Activated naive CD4-positive, alpha-beta T cell treated with anti-CD3 and anti-CD28 coated beads for 36 hours (primary cell): Measurements from ENCODE around the gene DDX51. TPM values are rescaled to one million over a fixed set of nuclear protein-coding genes. Genes with fewer than 3 reads are reported as not detected.

Experiments
- CTCF ChIA-PET: fragments of 350-600 bp; sonication (Branson Sonifier 250); formaldehyde crosslinking; loops from one replicate; lab custom pipeline; 2021; ENCODE audit warnings: antibody characterized with exemption; lab: Charles Lee
- DNase-seq: peaks from one replicate; pipeline ENCODE4 v3.0.0-alpha.2; 2020
- H3K27ac Mint-ChIP-seq: one replicate; pipeline ENCODE4 v1.8.0; 2021; ENCODE audit warnings: mild to moderate bottlenecking, mixed read lengths
- H3K27me3 Mint-ChIP-seq: one replicate; pipeline ENCODE4 v1.8.0; 2021; ENCODE audit warnings: low read depth, mixed read lengths
- H3K36me3 Mint-ChIP-seq: one replicate; pipeline ENCODE4 v1.8.0; 2021; ENCODE audit warnings: low read depth, mixed read lengths
- H3K4me1 Mint-ChIP-seq: one replicate; pipeline ENCODE4 v1.8.0; 2021; ENCODE audit warnings: low read depth, mixed read lengths
- H3K4me3 Mint-ChIP-seq: one replicate; pipeline ENCODE4 v1.8.0; 2021; ENCODE audit warnings: mild to moderate bottlenecking, moderate library complexity, mixed read lengths
- H3K9me3 Mint-ChIP-seq: one replicate; pipeline ENCODE4 v1.8.0; 2021; ENCODE audit warnings: mixed read lengths
- intact Hi-C: fragments of 100-400 bp; cut with micrococcal nuclease; formaldehyde crosslinking; loops from one replicate; pipeline ENCODE4 v1.15.1; 2023
- total RNA-seq, 2 experiments: library from RNA; stranded (reverse); gene quantifications; one replicate each; pipeline ENCODE4 v1.2.3, GENCODE V29; 2021

The DDX51 gene
- total RNA-seq, 2 experiments from 2014 or later: 18.8 to 20.0 TPM

DNA sequence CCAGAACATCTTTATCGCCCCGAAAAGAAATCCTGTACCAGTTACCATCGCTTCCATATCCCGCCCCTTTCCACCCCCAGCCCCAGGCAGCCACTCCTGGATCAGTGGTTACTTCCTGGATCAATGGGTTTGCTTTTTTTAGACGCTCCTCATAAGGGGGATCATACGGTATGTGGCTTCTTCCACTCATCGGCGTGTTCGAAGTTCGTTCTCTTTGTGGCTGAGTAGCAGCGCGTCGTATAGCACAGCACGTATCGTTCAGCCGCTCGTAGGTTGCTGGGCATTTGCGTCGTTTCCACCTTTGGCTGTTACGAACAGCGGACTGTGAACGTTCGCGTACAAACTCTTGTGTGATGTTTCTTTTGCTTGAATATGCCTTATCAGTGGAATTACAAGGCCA is 2.0 kb upstream of the DDX51 start:
- Mint-ChIP-seq H3K4me1 (peaks cover 31% of the 10 kb centered on the region), H3K27me3 (no peaks in the 10 kb centered on the region), H3K9me3 (no peaks in the 10 kb centered on the region), H3K27ac (peak overlapping the region; percentile 14), H3K4me3 (peak overlapping the region; percentile 90), H3K36me3 (peaks cover 10% of the 10 kb centered on the region)
- CTCF ChIA-PET: interaction anchor here (1.8 kb wide), 1 partner anchor 8 kb away, joined by 6 read pairs; no protein-coding TSS in a partner anchor
- intact Hi-C loops: loop anchor here (10.0 kb wide), 1 partner anchor 191 kb away; no protein-coding TSS in a partner anchor
- no peak for DNase-seq

- CTCF ChIA-PET: interaction anchor here (0.9 to 1.8 kb wide), 2 partner anchors 9 to 43 kb away, joined by 3 to 6 read pairs; no protein-coding TSS in a partner anchor
- no peaks in the 10 kb centered on the region for H3K27me3 Mint-ChIP-seq
- peak overlapping the region; percentile 90 for H3K4me3 Mint-ChIP-seq
- H3K36me3 Mint-ChIP-seq: peaks cover 12% of the 10 kb centered on the region
- H3K4me1 Mint-ChIP-seq: peaks cover 31% of the 10 kb centered on the region
- H3K9me3 Mint-ChIP-seq: no peaks in the 10 kb centered on the region
- no peak overlapping the region for H3K27ac Mint-ChIP-seq
- intact Hi-C loops: loop anchor here (2.0 to 10.0 kb wide), 2 partner anchors 61 to 191 kb away; no protein-coding TSS in a partner anchor
- no peak for DNase-seq
These were observed 1.2 kb upstream of the DDX51 start for GRCh38 chr12:132145334-132145733.

GRCh38 chr12:132144810-132145168 is 670 bp upstream of the DDX51 start:
- no peaks in the 10 kb centered on the region for H3K27me3 Mint-ChIP-seq
- peaks cover 31% of the 10 kb centered on the region for H3K4me1 Mint-ChIP-seq
- DNase-seq: no peak
- H3K27ac Mint-ChIP-seq: peak overlapping the region; percentile 68
- no peaks in the 10 kb centered on the region for H3K9me3 Mint-ChIP-seq
- H3K4me3 Mint-ChIP-seq: peak overlapping the region; percentile 90
- CTCF ChIA-PET: interaction anchor here (0.9 to 1.8 kb wide), 2 partner anchors 9 to 42 kb away, joined by 3 to 6 read pairs; no protein-coding TSS in a partner anchor
- intact Hi-C loops: loop anchor here (1.0 to 10.0 kb wide), 3 partner anchors 45 to 190 kb away; no protein-coding TSS in a partner anchor
- peaks cover 14% of the 10 kb centered on the region for H3K36me3 Mint-ChIP-seq

DNA sequence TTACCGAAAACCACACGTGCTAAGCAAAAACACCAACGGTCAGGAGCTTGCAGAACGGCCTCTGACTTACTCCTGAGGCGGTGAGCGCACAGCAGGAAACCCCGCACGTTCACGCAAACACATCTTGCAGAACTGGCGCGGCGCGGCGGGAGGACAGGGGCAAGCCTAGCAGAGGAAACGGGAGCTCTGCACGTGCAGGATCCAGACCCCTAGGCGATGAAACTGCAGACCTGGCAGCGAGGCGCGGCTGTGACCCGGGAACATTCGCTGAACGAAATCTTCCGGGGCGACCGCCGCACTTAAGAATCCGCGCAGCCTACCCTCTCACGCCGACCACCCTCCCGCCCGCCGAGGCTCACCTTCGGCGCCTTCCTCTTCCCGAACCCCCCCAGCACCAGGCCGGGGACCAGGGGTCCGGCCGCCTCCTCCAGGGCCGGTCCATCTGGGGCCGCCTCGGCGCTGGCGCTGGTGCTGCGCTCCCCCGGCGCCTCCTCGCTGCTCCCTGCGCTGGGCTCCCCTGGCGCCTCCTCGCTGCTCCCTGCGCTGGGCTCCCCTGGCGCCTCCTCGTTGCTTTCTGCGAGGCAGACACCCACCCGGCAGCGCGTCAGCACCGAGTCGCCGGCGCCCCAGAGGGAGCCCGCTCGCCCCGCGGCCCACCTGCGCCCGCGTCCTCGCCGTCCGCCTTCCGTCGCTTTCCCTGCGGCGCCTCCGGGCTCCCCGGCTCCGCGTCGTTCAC is 615 bp downstream of the DDX51 start:
- CTCF ChIA-PET: no interaction called here
- intact Hi-C loops: loop anchor here (1.0 to 10.0 kb wide), 3 partner anchors 46 to 189 kb away; no protein-coding TSS in a partner anchor
- no peak for DNase-seq

GRCh38 chr12:132142679-132143335 is 1.3 kb downstream of the DDX51 start:
- Mint-ChIP-seq H3K4me1 (peaks cover 31% of the 10 kb centered on the region), H3K27me3 (no peaks in the 10 kb centered on the region), H3K27ac (no peak overlapping the region), H3K9me3 (no peaks in the 10 kb centered on the region), H3K36me3 (peaks cover 23% of the 10 kb centered on the region), H3K4me3 (peak overlapping the region; percentile 86)
- no peak for DNase-seq
- intact Hi-C loops: loop anchor here (10.0 kb wide), 1 partner anchor 188 kb away; no protein-coding TSS in a partner anchor
- CTCF ChIA-PET: no interaction called here

More for the DNA sequence above, 615 bp downstream of the DDX51 start:
- no peak overlapping the region for H3K27ac Mint-ChIP-seq
- H3K4me3 Mint-ChIP-seq: peak overlapping the region; percentile 86
- H3K4me1 Mint-ChIP-seq: peaks cover 31% of the 10 kb centered on the region
- no peaks in the 10 kb centered on the region for H3K27me3 Mint-ChIP-seq
- H3K9me3 Mint-ChIP-seq: no peaks in the 10 kb centered on the region
- peaks cover 20% of the 10 kb centered on the region for H3K36me3 Mint-ChIP-seq

DNA sequence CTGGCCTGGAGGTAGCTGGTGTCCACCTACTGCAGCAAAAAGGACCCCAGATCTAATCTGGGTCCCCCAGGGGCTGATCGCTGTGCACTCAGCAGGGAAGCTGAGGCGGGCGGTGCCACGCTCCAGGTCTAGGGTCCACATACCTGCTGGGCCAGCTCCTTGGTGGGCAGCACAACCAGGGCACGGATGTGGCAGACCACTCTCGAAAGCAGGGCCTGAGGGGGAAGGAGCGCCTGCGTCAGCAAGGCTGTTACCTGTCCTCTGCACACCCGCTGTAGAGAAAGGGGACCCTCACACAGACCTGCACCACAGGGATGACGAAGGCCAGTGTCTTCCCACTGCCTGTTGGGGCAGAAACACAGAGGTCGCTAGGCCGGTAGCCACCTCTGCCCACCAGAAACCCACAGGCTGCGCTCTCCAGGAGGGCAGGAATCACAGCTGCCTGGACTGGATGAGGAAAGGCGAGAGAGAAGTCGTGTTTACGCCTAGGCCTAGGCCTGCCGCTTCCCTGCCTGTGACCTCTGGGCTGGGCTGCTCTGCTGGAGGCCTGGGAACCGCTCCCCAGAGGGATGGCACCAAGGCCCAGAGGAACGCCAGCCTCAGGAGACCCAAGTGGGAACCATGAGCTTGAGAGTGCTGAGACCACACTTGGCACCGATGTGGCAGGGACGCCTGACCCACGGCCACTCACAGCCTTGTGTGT is 2.0 kb downstream of the DDX51 start:
- intact Hi-C loops: loop anchor here (10.0 kb wide), 1 partner anchor 187 kb away; no protein-coding TSS in a partner anchor
- DNase-seq: no peak
- no peaks in the 10 kb centered on the region for H3K27me3 Mint-ChIP-seq
- CTCF ChIA-PET: no interaction called here
- no peak overlapping the region for H3K27ac Mint-ChIP-seq
- peak overlapping the region; percentile 86 for H3K4me3 Mint-ChIP-seq
- H3K36me3 Mint-ChIP-seq: peaks cover 23% of the 10 kb centered on the region
- H3K4me1 Mint-ChIP-seq: peaks cover 31% of the 10 kb centered on the region
- no peaks in the 10 kb centered on the region for H3K9me3 Mint-ChIP-seq

GRCh38 chr12:132140918-132141841 is 2.9 kb downstream of the DDX51 start:
- intact Hi-C loops: loop anchor here (10.0 kb wide), 1 partner anchor 186 kb away; no protein-coding TSS in a partner anchor
- H3K9me3 Mint-ChIP-seq: no peaks in the 10 kb centered on the region
- peaks cover 20% of the 10 kb centered on the region for H3K36me3 Mint-ChIP-seq
- CTCF ChIA-PET: interaction anchor here (0.7 kb wide), 1 partner anchor 473 kb away, joined by 3 read pairs; no protein-coding TSS in a partner anchor
- peaks cover 25% of the 10 kb centered on the region for H3K4me1 Mint-ChIP-seq
- H3K27ac Mint-ChIP-seq: no peak overlapping the region
- H3K4me3 Mint-ChIP-seq: no peak overlapping the region
- no peak for DNase-seq
- no peaks in the 10 kb centered on the region for H3K27me3 Mint-ChIP-seq

DNA sequence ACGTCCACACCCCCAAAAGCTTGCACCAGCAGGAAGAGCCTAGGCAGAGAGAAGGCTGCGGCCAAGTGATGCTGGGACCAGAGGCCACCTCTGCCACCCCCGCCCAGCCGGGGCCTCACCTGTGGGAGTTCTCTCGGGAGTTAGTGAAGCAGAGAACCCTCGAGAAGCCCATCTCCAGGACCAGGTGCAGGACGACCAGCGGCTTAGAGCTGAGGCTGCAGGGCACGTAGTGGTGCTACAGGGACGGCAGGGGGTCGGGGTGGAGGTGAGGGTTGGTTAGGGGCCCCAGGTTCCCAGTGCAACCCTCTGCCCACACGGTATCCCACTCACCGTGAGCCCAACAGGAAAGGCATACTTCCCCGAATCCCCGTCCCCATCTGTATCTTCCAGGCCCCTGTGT is 3.6 kb downstream of the DDX51 start:
- Mint-ChIP-seq H3K4me1 (peaks cover 18% of the 10 kb centered on the region), H3K9me3 (no peaks in the 10 kb centered on the region), H3K4me3 (no peak overlapping the region), H3K27me3 (no peaks in the 10 kb centered on the region), H3K36me3 (peaks cover 19% of the 10 kb centered on the region), H3K27ac (no peak overlapping the region)
- CTCF ChIA-PET: no interaction called here
- intact Hi-C loops: loop anchor here (10.0 kb wide), 1 partner anchor 186 kb away; no protein-coding TSS in a partner anchor
- DNase-seq: no peak

- Mint-ChIP-seq H3K27ac (no peak overlapping the region), H3K4me1 (peaks cover 12% of the 10 kb centered on the region), H3K36me3 (peaks cover 19% of the 10 kb centered on the region), H3K4me3 (no peak overlapping the region), H3K9me3 (no peaks in the 10 kb centered on the region), H3K27me3 (no peaks in the 10 kb centered on the region)
- intact Hi-C loops: loop anchor here (10.0 kb wide), 1 partner anchor 185 kb away; no protein-coding TSS in a partner anchor
- CTCF ChIA-PET: no interaction called here
- no peak for DNase-seq
These were observed 4.2 kb downstream of the DDX51 start for GRCh38 chr12:132139912-132140311.

DNA sequence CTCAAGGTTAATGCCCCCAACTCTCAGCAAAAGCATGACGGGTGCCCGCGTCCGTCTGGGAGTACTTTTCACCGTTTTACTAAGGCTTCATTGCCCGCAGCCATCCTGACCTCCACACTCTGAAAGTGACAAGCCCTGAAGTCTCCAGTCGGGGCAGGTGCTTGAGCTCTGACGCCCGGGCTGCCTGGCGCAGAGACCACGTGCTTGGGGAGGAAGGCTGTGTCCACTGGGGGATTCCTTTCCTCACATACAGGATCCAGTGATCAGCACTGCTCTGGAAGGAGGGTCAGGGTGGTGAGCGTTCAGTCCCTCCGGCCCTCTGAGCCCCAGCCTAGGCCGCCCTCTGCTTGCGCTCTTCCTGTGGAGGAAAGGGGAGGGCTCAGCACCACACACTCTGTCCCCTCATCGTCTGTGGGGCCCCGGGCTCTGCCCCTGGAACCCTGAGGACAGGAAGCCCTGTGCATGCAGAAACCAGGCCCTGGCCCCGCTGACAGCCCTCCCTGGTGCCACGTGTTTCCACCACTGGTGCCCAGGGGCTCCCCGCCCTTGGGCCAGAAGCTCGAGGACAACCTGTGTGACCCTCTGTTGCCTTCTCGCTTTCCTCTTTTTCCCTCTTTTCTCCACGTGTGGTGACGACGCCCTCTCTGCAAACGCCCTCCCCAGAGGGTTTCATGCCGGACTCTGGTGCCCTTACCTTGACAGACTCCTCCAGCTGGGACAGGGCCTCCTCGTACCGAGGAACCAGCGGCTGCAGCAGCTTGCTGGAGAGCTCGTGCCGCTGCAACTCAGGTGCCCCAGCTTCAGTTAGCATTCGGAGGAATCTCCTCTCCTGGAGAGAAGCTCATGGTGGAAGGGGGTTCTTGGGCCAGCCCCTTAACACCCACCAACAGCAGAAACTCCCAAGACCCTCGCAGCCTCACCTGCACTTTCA is 4.9 kb downstream of the DDX51 start:
- peaks cover 18% of the 10 kb centered on the region for H3K36me3 Mint-ChIP-seq
- no peaks in the 10 kb centered on the region for H3K27me3 Mint-ChIP-seq
- CTCF ChIA-PET: no interaction called here
- no peak overlapping the region for H3K27ac Mint-ChIP-seq
- H3K4me3 Mint-ChIP-seq: no peak overlapping the region
- peaks cover 11% of the 10 kb centered on the region for H3K4me1 Mint-ChIP-seq
- DNase-seq: no peak
- H3K9me3 Mint-ChIP-seq: no peaks in the 10 kb centered on the region
- intact Hi-C loops: no loop called here
